Measurements from ENCODE around the gene TMC8.

- TF ChIP-seq CTCF (IDR thresholded peaks at IDR 0.05) (no peak), POLR2AphosphoS5 (IDR thresholded peaks at IDR 0.05) (no peak)
These were observed 43.8 kb upstream of the TMC8 start for GRCh38 chr17:78086740-78087139.

All from esophagus muscularis mucosa (tissue), 3 donors.